Hematopoietic multipotent progenitor cell treated with erythropoietin and hydrocortisone succinate and interleukin-3 and kit ligand, for 8 days (in vitro differentiated cells): ENCODE data around the gene UTF1.
"Not testable (repeated sequence)": the region's sequence is repeated elsewhere in the genome, so short reads cannot be mapped to it uniquely, and the experiment has no call there.

Experiments
- DNase-seq: peaks from one replicate; pipeline ENCODE4 v3.0.0-alpha.2; 2015

The UTF1 gene

GRCh38 chr10:133229265-133230043, 563 bp upstream of the UTF1 start:
- DNase-seq, result no peak

DNA sequence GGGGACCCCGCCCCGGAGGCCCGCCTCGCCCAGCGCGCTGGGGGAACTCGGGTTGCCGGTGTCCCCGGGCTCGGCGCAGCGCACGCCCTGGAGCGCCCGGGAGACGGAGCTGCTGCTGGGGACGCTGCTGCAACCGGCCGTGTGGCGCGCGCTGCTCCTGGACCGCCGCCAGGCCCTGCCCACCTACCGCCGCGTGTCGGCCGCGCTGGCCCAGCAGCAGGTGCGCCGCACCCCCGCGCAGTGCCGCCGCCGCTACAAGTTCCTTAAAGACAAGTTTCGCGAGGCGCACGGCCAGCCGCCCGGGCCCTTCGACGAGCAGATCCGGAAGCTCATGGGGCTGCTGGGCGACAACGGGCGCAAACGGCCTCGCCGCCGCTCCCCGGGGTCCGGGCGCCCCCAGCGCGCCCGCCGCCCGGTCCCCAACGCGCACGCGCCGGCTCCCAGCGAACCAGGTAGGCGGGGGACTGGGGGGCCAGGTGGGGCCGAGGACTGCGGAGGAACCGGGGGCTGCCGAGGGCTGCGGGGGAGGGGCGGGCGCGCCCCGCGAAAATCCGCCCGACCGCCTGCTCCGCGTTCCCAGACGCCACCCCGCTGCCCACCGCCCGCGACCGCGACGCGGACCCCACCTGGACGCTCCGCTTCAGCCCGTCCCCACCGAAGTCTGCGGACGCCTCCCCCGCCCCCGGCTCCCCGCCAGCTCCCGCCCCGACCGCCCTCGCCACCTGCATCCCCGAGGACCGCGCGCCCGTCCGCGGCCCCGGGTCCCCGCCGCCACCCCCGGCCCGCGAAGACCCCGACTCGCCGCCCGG, 574 bp downstream of the UTF1 start:
- peak; percentile 20 for DNase-seq

DNA sequence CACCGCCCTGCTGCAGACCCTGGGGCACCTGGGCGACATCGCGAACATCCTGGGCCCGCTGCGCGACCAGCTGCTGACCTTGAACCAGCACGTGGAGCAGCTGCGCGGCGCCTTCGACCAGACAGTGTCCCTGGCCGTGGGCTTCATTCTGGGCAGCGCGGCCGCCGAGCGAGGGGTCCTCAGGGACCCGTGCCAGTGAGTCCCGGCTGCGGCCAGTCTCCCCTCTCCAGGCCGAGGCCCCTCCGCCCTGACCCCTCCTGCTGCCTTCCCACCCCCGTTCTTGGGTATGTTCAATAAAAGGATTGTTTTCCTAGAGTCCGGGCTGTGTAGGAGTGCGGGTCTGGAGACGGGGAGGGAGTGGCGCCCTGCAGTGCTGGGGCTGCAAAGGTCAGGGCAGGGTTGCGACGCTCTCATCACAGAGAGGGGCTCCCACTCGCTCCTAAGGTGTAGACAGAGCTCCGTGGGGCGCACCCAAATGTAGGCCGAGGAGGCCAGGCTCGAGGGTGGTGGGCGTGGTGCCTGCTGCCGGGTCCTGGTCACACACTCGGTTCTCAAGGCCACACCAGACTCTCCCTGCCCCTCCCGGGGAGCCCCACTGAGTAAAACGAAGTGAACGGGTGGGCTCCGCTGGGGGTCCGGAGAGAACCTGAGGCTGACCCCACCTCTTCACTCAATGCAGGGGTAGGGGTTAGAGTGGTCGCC, 1.4 kb downstream of the UTF1 start:
- no peak for DNase-seq

DNA sequence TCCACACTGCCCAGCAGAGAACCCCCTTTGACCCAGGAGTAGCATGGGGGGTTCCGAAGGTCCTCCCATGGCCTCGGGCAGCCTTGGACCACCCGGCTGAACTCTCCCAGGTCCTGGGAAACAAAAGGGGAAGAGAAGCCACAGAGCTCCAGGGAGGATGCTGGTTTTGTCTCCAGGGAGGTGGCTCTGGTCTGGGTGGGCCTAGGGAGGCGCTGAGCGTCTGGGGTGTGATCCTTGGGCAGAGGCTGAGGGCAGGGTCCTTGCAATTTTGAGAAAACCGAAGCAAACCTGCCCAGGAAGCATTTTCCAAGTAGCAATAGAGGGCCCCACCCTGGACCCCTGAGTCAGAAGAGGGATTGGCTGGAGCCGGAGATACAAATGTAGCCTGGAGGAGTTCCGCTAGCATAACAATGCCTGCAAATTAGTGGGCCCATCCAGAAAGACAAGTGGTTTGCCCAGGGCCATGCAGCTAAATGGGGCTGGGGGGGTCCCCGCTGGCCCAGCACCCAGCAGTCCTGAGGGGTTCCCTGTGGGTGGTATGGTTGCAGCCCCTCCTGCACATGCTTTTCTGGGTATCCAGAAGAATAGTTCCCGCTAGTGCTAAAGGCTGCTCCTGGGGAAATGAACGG, 2.0 kb downstream of the UTF1 start:
- no peak for DNase-seq

- not testable (repeated sequence) for DNase-seq
Measured at GRCh38 chr10:133234796-133235195, 4.8 kb downstream of the UTF1 start.

- no peak for DNase-seq
Measured at GRCh38 chr10:133235265-133235855, 5.3 kb downstream of the UTF1 start.

DNA sequence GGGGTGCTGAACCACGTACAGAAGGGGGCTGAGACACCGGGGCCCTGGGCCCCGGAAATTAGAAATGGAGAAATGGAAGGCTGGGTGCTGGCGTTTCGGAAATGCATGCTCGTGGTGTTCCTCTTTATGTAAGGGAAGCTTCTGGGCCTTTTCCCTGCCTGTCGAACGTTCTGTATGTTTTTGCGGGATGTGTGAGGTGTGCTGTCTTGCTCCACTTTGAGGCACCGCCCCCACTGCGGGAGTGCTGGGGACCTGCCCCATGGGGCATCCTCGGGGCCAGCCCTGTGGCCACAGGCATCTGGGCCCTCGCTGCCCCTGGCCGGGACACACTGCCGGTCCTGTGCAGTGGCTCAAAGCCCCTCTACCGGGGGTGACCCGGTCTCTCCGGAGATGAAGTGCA, 5.9 kb downstream of the UTF1 start:
- DNase-seq, result no peak

DNA sequence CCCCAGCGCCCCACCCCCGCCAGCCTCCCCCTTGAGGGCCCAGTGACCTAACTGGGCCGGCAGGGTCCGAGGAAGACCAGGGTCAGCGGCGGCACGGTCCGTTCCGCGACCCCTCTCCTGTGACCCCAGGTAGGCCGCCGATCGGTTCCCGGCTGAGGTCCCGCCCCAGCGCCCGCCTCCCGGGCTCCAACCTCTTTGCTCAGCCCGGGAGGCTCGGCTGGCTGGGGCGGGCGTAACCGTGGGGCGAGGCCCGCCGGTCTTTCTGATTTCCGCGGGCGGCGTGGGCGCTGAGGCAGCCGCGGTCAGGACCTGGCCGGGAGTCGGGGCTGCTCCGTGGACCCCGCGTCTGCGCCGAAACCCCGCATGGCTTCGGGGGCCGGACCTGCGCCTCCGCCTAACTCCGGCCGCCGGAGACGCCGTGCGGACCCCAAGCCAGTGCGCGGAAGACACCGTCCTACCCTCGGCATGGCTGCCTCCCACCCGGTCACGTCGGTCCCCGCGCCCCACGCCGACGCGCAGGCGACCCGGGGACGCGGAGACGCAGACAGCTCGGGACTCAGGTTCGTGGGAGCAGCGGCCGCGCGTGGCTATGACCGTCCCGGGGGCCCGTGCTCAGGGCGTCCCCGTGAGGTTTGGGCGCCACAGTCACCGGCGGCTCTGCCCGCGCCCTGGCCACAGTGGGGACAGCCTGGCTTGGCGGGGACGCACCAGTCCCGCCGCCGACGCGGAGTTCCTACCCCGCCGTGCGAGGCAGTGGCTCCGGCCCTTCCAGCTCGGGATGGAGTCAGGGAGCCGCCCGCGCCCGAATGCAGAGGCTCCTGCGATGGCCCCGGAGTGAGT, 6.6 kb downstream of the UTF1 start:
- no peak for DNase-seq

- DNase-seq, result no peak
Measured at GRCh38 chr10:133237241-133237587, 7.2 kb downstream of the UTF1 start.

DNA sequence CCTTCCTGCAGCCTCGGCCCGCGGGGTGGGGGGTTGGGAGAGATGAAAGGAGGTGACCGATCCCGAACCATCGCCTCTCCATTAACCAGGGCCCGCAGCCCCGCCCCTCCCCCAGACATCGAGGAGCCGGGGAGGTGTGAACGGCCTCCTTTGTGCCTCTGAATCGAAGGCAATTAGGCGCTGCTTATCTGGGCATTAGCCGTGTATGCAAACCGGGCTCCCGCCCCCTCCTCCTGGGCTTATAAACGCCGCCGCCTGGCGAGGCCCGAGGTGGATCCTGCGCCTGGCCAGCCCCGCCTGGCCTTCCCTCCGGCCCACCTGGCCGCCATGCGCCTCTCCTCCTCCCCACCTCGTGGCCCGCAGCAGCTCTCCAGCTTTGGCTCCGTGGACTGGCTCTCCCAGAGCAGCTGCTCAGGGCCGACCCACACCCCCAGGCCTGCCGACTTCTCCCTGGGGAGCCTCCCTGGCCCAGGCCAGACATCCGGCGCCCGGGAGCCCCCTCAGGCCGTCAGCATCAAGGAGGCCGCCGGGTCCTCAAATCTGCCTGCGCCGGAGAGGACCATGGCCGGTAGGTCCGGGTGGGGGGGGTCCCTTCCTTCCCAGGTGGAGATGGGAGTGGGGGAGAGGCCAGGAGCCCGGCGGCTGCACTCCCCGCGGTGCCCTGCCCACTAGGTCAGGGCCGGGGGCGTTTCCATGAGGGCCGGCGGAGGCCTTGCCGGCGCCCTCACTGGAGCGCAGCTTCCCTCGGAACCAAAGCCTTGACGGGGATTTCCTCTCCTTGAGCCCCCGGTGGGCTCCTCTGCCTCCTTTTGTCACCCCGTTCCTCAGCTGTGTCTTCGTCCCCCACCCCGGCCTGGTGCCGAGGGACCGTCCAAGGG, 7.8 kb downstream of the UTF1 start, which contains the start of gene VENTX:
Gene VENTX, plus strand, starts transcription at position 268 of the 878 bp plus-strand sequence. Its CDS starts 60 bp downstream, at position 328.
- peak; percentile 25 for DNase-seq

DNA sequence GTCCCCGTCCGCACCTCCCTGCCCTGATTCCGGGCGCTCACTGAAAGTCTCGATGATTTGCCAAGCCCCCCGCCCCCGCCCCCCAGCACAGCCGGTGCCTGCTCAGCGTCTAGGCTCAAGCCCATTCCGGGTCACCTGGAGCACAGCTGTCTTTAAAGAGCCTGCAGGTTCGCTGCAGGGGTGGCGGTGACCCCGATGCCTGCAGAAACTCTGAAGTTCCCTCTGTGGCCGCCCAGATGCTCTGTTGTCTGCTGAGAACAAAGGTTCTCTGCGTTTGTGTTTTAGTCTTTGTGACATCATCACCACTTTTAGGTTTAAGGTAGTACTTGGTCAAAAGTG, 8.4 kb downstream of the UTF1 start:
- no peak for DNase-seq

GRCh38 chr10:133239990-133240389, 10.0 kb downstream of the UTF1 start:
- DNase-seq, result no peak

DNA sequence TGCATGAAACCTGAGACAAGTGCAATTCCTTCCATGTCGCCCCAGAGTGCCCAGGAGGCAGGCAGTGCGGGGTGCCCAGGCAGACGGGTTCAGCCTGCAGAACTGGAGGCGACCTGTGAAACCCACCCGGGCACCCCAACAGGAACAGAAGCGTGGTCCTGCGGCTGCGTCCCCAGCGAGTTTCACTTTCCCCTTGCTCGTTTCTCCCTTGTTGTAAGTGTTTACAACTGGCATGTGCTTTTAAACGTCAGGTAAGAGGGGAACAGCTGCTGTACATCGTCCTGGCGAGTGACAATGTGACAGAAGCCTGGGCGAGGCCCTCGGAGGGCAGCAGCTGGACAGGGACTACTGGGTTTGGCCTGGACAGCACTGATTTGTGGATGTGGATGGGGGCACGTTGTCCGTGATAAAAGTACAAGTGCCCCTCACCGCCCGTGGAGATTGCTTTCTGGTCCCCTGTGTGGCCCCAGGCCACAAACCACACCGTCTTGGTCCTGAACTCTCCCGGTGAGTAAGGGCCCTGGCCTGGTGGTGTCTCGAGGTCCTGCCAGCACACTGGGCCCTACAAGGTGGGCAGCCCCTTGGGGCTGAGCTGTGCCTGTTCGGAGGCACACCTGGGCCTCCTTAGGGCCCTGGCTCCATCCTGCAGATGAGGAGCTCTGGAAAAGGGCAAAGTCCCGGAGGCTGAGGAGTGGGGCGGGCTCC, 11.6 kb downstream of the UTF1 start:
- DNase-seq, result no peak

DNA sequence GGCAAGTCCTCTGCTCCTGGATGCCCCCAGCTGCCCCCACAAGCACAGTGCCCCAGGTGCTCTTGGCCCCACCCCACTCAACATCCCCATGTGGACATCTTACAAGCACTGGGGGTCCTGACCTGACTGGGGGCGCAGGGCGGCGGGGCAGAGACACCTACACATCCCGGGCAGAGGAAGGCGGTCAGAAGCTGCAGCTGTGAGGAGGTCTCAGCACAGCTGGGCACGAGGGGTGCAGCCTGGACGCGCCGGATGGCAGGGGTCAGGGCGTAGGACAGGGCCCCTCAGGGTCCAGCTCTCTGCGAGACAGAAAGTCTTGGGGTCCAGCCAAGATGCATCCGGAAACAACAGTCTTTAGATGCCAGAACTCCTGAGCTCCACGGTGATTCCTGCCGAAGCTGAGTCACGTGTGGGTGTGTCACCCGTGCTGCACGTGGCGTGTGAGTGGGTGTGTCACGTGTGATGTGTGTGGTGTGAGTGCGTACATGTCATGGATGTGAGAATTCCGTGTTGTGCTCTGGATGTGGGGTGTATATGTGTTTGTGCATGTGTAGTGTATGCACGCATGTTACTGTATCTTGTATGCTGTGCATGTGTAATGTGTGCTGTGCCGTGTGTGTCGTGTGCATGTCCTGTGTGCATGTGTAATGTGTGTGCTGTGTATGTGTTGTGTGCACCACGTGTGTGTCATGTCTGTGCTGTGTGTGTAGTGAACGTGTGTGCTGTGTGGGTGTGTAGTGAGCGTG, 12.8 kb downstream of the UTF1 start:
- DNase-seq, result no peak

DNA sequence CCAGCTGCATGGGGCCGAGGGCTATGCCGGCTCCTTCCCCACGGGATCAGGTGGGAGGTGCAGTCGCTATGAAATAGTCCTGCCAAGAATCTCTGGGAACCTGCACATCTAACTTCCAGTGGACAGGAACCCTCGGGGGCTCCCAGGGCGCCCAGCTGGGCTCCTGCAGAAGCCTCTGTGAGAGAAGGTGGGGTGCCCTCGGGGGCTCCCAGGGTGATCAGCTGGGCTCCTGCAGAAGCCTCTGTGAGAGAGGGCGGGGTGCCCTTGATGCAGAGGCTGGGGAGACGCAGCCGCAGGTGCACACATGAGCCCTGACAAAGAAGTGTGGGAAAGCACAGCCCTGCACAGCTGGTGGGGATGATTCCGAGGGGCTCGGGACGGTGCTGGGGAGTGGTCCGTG, 13.6 kb downstream of the UTF1 start:
- no peak for DNase-seq

DNA sequence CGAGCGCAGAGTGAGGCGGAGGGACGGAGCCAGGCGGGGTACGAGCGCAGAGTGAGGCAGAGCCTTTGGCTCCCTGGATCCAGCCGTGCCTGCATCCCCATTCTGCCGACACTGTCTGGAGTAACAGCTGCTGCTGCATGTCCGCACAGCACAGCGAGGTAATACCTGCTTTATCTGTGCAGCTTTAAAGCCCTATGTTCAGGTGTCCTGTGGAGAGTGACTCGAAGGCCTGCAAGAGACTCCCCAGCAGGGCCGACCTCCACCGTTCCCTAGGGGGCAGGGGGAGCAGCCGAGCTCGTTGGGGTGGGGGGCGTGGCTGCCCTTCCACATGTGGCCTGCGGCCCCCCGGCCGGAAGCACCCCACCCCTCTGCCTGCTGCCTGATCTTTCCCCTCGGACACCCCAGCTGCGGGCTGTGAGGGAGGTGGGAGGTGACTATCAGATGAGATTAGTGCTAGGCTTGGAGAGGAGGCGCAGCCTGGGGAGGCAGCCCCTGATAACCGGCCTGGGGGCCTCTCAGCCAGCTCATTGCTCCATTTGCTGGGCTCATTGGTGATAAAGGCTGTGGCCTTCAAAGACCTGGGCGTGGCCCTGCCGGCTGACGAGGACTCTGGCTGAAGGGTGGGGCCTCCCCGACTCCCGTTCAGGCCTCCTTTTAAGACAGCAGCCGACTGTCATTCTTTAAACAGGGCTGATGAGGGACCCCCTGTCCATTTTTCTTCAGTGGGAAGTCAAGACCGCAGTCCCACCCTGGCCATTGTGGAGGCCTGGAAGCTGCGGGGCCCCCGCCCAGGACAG, 15.6 kb downstream of the UTF1 start:
- DNase-seq, result peak; percentile 98

GRCh38 chr10:133246236-133246626, 16.2 kb downstream of the UTF1 start:
- no peak for DNase-seq

- no peak for DNase-seq
Measured at GRCh38 chr10:133247681-133248333, 17.8 kb downstream of the UTF1 start.
